ENCODE results near the gene SMAD5.

The SMAD5 gene

GRCh38 chr5:136103118-136103517 lies 29.5 kb upstream of the SMAD5 start:
- TF ChIP-seq CTCF (IDR thresholded peaks at IDR 0.05; ENCODE audit: extremely low read depth, insufficient read depth, missing control alignments): no peak
- no peak for DNase-seq (ENCODE audit: low spot score)
- in situ Hi-C loops (cut with MboI; ENCODE audit: low pct_unique_long_range_greater_than_20kb, low sequenced_read_pairs, unreplicated experiment): no loop called here

GRCh38 chr5:136104306-136104965 lies 28.2 kb upstream of the SMAD5 start:
- DNase-seq (ENCODE audit: low spot score): no peak
- in situ Hi-C loops (cut with MboI; ENCODE audit: low pct_unique_long_range_greater_than_20kb, low sequenced_read_pairs, unreplicated experiment): no loop called here
- no peak for TF ChIP-seq CTCF (IDR thresholded peaks at IDR 0.05; ENCODE audit: extremely low read depth, insufficient read depth, missing control alignments)

GRCh38 chr5:136106351-136107031 lies 26.2 kb upstream of the SMAD5 start:
- in situ Hi-C loops (cut with MboI; ENCODE audit: low pct_unique_long_range_greater_than_20kb, low sequenced_read_pairs, unreplicated experiment): no loop called here
- DNase-seq (ENCODE audit: low spot score): no peak
- no peak for TF ChIP-seq CTCF (IDR thresholded peaks at IDR 0.05; ENCODE audit: extremely low read depth, insufficient read depth, missing control alignments)

GRCh38 chr5:136108180-136108611 lies 24.4 kb upstream of the SMAD5 start:
- in situ Hi-C loops (cut with MboI; ENCODE audit: low pct_unique_long_range_greater_than_20kb, low sequenced_read_pairs, unreplicated experiment): no loop called here
- DNase-seq (ENCODE audit: low spot score): peak; percentile 31
- TF ChIP-seq CTCF (IDR thresholded peaks at IDR 0.05; ENCODE audit: extremely low read depth, insufficient read depth, missing control alignments): no peak

GRCh38 chr5:136108766-136109165 lies 23.9 kb upstream of the SMAD5 start:
- TF ChIP-seq CTCF (IDR thresholded peaks at IDR 0.05; ENCODE audit: extremely low read depth, insufficient read depth, missing control alignments): no peak
- in situ Hi-C loops (cut with MboI; ENCODE audit: low pct_unique_long_range_greater_than_20kb, low sequenced_read_pairs, unreplicated experiment): no loop called here

GRCh38 chr5:136109453-136110135 lies 23.1 kb upstream of the SMAD5 start:
- TF ChIP-seq CTCF (IDR thresholded peaks at IDR 0.05; ENCODE audit: extremely low read depth, insufficient read depth, missing control alignments): no peak
- in situ Hi-C loops (cut with MboI; ENCODE audit: low pct_unique_long_range_greater_than_20kb, low sequenced_read_pairs, unreplicated experiment): no loop called here
- no peak for DNase-seq (ENCODE audit: low spot score)

More at GRCh38 chr5:136108766-136109165, 23.9 kb upstream of the SMAD5 start:
- DNase-seq (ENCODE audit: low spot score): no peak

Measured in GM13977 (cell line).